Esophagus squamous epithelium (tissue), 5 donors: ENCODE results near the gene ANKRD40. TPM values are rescaled to one million over a fixed set of nuclear protein-coding genes. Genes with fewer than 3 reads are reported as not detected.
"Not testable (repeated sequence)": the region's sequence is repeated elsewhere in the genome, so short reads cannot be mapped to it uniquely, and the experiment has no call there.

Experiments
- DNase-seq: peaks from one replicate; lab custom pipeline; 2025; lab: John Stamatoyannopoulos, UW
- H3K27ac ChIP-seq, 4 donors: fragments of 200-600 bp; sonication (generic); one replicate each; pipeline ENCODE4 v1.5.1; 2016 to 2019; ENCODE audit warnings: mild to moderate bottlenecking in 1 of 4
- H3K27me3 ChIP-seq, 4 donors: fragments of 200-600 bp; sonication (generic); 1 replicate in 3 of 4; 2 replicates in 1 of 4; pipeline versions ENCODE4 v1.5.1 to v1.6.0; 2017 to 2021; ENCODE audit warnings: antibody characterized with exemption in 1 of 4
- H3K36me3 ChIP-seq, 3 donors: fragments of 200-600 bp; sonication (generic); one replicate each; pipeline ENCODE4 v1.5.1; 2016 to 2019
- H3K4me1 ChIP-seq, 3 donors: fragments of 200-600 bp; sonication (generic); one replicate each; pipeline ENCODE4 v1.5.1; 2017 to 2019
- H3K4me3 ChIP-seq, 4 donors: fragments of 200-600 bp; sonication (generic); 1 replicate in 3 of 4; 2 replicates in 1 of 4; pipeline ENCODE4 v1.5.1; 2016 to 2019; ENCODE audit warnings: mild to moderate bottlenecking in 2 of 4, moderate library complexity in 1 of 4
- H3K9me3 ChIP-seq, 3 donors: fragments of 200-600 bp; sonication (generic); one replicate each; pipeline ENCODE4 v1.5.1; 2016 to 2019
- POLR2A ChIP-seq, 4 donors: fragments of 450-650 bp; IDR thresholded peaks; one replicate each; pipeline ENCODE4 v1.6.1; 2017; ENCODE audit warnings: antibody characterized with exemption in 4 of 4, mild to moderate bottlenecking in 4 of 4, moderate library complexity in 3 of 4
- WGBS, 2 donors: methylation state at CpG; one replicate each; pipeline ENCODE4 v1.1.5; 2018; 5-methylcytosine and 5-hydroxymethylcytosine counted together
- intact Hi-C: fragments of 100-400 bp; cut with DNase I; formaldehyde crosslinking; loops from one replicate; pipeline ENCODE4 v1.15.0; 2022
- total RNA-seq, 4 donors: library from RNA; depleted of rRNA; stranded (reverse); fragments of >200 nt; gene quantifications; one replicate each; pipeline ENCODE4 v1.1.0, GENCODE V29; 2016
- TF ChIP-seq, protein P1 (sequence below), 6 experiments: fragments of 450-650 bp in 4 of 6; fragments of 200-600 bp in 2 of 6; sonication (generic) in 2 of 6; IDR thresholded peaks; one replicate each; pipeline ENCODE4 v1.5.1; 2016 to 2019; ENCODE audit warnings: antibody characterized with exemption in 6 of 6, mild to moderate bottlenecking in 4 of 6, moderate library complexity in 4 of 6
- donor health status: DM: yes; HTN: yes; CAD: no.

Gene ANKRD40
- total RNA-seq, 4 donors from 2014 or later, result 10.7 to 34.9 (median 17.9) TPM

DNA sequence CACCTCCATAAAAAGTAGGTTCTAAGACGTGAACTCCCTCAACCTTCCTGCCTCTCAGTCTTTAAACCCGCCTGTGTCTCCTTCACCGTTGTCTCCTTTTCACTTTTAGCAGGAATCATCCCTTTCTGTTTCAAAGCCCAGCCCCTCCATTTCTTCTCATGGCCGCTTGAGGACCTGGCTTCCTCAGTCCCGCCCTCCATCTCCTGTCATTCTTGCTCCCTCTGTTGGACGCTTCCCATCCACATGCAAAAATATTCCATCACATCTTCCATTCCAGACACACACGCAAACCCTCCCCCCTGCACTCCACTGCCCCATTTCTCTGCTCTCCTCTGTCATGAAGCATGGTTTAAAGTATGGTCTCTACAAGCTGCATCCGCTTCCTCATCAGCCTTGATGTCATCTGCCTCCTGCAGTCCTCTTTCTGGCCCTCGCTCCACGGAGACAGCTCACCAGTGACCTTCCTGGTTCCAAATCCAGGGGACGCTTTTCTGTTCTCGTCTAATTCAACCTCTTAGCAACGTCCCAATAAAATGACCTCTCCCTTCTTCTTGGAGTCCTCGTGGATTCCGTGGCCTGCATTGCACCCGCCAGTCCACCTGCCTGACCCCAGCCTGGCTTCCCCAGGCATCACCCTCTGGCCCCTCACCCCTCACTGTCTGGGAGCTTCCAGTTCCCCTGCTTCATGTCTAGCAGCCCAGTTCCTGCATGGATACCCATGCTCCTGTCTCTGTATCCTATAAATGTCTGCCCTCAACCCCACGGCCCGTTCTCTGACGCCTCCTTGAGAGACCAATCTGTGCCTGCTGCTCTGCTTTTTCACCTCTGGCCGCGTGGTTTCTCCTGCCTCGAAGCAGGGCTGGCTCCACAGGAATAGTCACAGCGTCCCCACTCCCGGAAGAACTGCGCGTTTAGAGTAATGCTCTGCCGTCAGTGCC lies 26.2 kb downstream of the ANKRD40 start:
- H3K27me3 ChIP-seq, result no peaks in the 10 kb centered on the region
- H3K36me3 ChIP-seq, result no peaks in the 10 kb centered on the region
- no peak overlapping the region for H3K4me3 ChIP-seq
- intact Hi-C loops, result loop anchor here (5.0 kb wide), 2 partner anchors 49 to 134 kb away; partner anchors contain the start of genes ABCC3 and SPATA20
- peaks cover 3 to 26% (median 10%) of the 10 kb centered on the region in 3 donors for H3K4me1 ChIP-seq
- TF ChIP-seq, protein P1, sequence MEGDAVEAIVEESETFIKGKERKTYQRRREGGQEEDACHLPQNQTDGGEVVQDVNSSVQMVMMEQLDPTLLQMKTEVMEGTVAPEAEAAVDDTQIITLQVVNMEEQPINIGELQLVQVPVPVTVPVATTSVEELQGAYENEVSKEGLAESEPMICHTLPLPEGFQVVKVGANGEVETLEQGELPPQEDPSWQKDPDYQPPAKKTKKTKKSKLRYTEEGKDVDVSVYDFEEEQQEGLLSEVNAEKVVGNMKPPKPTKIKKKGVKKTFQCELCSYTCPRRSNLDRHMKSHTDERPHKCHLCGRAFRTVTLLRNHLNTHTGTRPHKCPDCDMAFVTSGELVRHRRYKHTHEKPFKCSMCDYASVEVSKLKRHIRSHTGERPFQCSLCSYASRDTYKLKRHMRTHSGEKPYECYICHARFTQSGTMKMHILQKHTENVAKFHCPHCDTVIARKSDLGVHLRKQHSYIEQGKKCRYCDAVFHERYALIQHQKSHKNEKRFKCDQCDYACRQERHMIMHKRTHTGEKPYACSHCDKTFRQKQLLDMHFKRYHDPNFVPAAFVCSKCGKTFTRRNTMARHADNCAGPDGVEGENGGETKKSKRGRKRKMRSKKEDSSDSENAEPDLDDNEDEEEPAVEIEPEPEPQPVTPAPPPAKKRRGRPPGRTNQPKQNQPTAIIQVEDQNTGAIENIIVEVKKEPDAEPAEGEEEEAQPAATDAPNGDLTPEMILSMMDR (IDR thresholded peaks at IDR 0.05), result peak in 5 of 6 experiments; percentile 38 to 69 (median 52)
- no peak for TF ChIP-seq POLR2A (IDR thresholded peaks at IDR 0.05)
- no peak overlapping the region for H3K27ac ChIP-seq
- no peak for DNase-seq
- WGBS, 2 donors, result 52 to 63% methylated on average over 20 to 27 of the region's 27 CpGs
- no peaks in the 10 kb centered on the region for H3K9me3 ChIP-seq

DNA sequence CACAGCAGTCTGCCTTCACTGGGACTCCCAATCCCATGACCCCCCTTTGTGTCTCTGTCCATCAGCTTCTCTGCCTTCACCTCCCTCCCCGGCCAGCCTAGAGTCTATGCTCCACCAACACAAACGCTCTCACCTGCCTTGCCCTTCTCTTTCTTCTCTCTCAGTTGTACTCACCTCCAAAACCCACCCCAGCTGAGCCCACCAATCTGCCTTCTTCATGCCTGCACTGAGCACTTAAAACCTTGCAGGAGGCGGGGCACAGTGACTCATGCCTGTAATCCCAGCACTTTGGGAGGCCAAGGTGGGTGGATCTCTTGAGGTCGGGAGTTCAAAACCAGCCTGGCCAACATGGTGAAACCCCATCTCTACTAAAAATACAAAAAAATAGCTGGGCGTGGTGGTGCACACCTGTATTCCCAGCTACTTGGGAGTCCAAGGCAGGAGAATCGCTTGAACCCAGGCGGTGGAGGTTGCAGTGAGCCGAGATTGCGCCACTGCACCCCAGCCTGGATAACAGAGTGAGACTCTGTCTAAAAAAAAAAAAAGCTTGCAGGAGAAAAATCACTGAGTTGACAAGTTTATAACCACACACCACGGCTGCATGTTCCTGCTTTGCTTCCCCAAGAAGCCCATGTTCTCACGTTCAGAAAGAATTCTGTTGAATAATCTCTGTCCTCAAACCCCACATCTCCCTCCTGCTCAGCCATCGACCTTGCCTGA lies 27.0 kb downstream of the ANKRD40 start:
- H3K4me3 ChIP-seq, H3K9me3 ChIP-seq, H3K27me3 ChIP-seq, H3K36me3 ChIP-seq, DNase-seq, H3K27ac ChIP-seq: not testable (repeated sequence)
- intact Hi-C loops, result loop anchor here (5.0 kb wide), 2 partner anchors 48 to 133 kb away; partner anchors contain the start of genes ABCC3 and SPATA20
- peaks cover 0 to 18% (median 1%) of the 10 kb centered on the region in 3 donors for H3K4me1 ChIP-seq
- WGBS, 2 donors, result 78 to 80% methylated on average over 10 to 11 of the region's 12 CpGs

DNA sequence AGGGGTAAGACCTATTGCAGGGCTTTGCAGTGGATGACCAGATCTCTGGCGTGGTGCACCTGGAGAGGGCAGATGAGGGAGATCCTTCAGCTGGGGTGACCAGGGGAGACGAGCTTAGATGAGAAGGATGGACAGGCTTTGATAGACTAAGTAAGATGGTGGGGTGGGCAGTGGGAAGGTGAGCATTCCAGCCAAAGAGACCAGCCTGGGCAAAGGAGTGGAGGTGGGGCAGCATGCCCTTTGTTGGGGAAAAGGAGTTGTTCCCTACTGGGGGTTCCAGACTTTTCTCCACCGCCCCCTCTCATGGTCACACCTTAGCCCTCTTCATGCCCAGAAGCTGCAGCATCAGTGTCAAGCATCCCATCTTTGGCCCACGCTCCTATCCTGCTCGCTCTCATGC lies 27.6 kb downstream of the ANKRD40 start:
- H3K27ac ChIP-seq, result no peak overlapping the region
- intact Hi-C loops, result loop anchor here (5.0 kb wide), 2 partner anchors 48 to 133 kb away; partner anchors contain the start of genes ABCC3 and SPATA20
- no peaks in the 10 kb centered on the region for H3K27me3 ChIP-seq
- DNase-seq, result no peak
- TF ChIP-seq, protein P1 (IDR thresholded peaks at IDR 0.05), result no peak
- TF ChIP-seq POLR2A (IDR thresholded peaks at IDR 0.05), result no peak
- no peak overlapping the region for H3K4me3 ChIP-seq
- H3K9me3 ChIP-seq, result no peaks in the 10 kb centered on the region
- no peaks in the 10 kb centered on the region for H3K36me3 ChIP-seq
- 99% methylated on average over 5 of the region's 5 CpGs for WGBS, 2 donors
- peaks cover 0 to 16% (median 0%) of the 10 kb centered on the region in 3 donors for H3K4me1 ChIP-seq

DNA sequence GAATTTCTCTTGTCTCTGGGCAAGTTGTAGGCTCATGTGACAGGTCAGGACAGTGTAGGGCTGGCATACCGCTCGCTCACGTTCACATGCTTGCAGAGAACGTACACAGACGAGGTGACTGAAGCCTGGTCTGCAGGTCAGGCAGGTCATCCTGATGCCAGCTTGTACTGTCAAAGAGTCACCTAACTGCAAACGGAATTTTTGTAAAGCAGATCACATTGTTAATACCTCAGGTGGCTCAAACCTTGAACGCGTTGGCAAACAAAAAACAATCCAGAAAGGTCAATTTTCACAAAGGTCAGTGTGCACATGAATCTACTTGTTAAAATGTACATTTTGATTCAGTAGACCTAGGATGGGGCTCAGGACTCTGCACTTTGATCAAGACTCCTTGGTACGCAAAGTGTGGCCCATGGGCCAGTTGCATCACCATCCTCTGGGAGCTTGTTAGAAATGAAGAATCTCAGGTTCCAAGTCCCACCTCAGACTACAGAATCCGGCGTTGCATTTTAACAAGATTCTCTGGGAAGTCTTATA lies 28.6 kb downstream of the ANKRD40 start:
- DNase-seq, result no peak
- 78 to 98% methylated on average over 5 to 7 of the region's 11 CpGs for WGBS, 2 donors
- intact Hi-C loops, result no loop called here

DNA sequence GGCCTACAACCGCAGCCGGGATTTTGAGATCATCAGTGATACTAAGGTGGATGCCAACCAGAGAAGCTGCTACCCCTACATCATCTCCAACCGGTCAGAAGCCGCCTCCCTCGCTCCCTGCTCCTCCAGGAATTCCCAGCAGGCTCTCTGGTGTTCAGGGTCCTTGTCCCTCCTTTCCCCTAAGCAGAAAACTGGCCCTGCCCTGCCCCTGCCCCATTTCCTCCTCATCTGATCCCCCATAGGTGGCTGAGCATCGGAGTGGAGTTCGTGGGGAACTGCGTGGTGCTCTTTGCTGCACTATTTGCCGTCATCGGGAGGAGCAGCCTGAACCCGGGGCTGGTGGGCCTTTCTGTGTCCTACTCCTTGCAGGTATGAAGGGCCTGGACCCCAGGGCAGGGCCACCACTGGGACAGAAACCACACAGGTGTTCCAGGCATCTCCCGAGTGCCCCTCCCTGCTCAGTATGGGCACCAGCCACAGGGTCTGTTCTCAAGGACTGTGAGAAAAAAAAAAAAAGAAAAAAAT lies 29.8 kb downstream of the ANKRD40 start:
- DNase-seq, result no peak
- Histone ChIP-seq H3K4me3 (no peak overlapping the region), H3K9me3 (no peaks in the 10 kb centered on the region), H3K36me3 (no peaks in the 10 kb centered on the region), H3K4me1 (peaks cover 2 to 31% (median 4%) of the 10 kb centered on the region in 3 donors), H3K27me3 (no peaks in the 10 kb centered on the region), H3K27ac (no peak overlapping the region)
- TF ChIP-seq, protein P1 (IDR thresholded peaks at IDR 0.05), result no peak
- no peak for TF ChIP-seq POLR2A (IDR thresholded peaks at IDR 0.05)
- whole genome bisulfite sequencing, 2 donors, result 90 to 96% methylated on average over 8 to 10 of the region's 12 CpGs
- intact Hi-C loops, result no loop called here

More for the DNA sequence above, 28.6 kb downstream of the ANKRD40 start:
- Histone ChIP-seq H3K4me3 (no peak overlapping the region), H3K4me1 (peaks cover 0 to 20% (median 0%) of the 10 kb centered on the region in 3 donors), H3K36me3 (no peaks in the 10 kb centered on the region), H3K27me3 (no peaks in the 10 kb centered on the region), H3K9me3 (no peaks in the 10 kb centered on the region), H3K27ac (no peak overlapping the region)
- TF ChIP-seq POLR2A (IDR thresholded peaks at IDR 0.05), result no peak
- TF ChIP-seq, protein P1 (IDR thresholded peaks at IDR 0.05), result no peak
